ENCODE data around the gene COX14.

COX14 gene

GRCh38 chr12:50102646-50103309, 9.3 kb upstream of the COX14 start:
- peak overlapping the region; percentile 6; the same call in 1 of the 2 replicates for H3K27ac ChIP-seq (ENCODE audit: low read length)
- no peaks in the 10 kb centered on the region for H3K9me3 ChIP-seq (ENCODE audit: insufficient read depth, low read length)
- H3K9ac ChIP-seq (ENCODE audit: low read length) = peak overlapping the region; percentile 19; the same call in 1 of the 2 replicates
- H3K36me3 ChIP-seq (replicated peaks; ENCODE audit: low read depth, low read length) = peaks cover 27% of the 10 kb centered on the region
- no peak overlapping the region for H3K4me3 ChIP-seq (ENCODE audit: low read length)
- no peak overlapping the region for H2AFZ ChIP-seq (ENCODE audit: low read depth, low read length)
- peaks cover 20% of the 10 kb centered on the region for H3K4me1 ChIP-seq (ENCODE audit: low read length)
- no peaks in the 10 kb centered on the region for H3K79me2 ChIP-seq (ENCODE audit: low read length)
- H3K4me2 ChIP-seq (ENCODE audit: low read length) = 0 out of 2 replicates have a peak overlapping the region, but pooled peaks have one; percentile 12
- no peaks in the 10 kb centered on the region for H4K20me1 ChIP-seq (ENCODE audit: insufficient read depth, low read length)
- no peaks in the 10 kb centered on the region for H3K27me3 ChIP-seq (ENCODE audit: low read depth, low read length)
- TF ChIP-seq EZH2phosphoT487 (IDR thresholded peaks at IDR 0.05; ENCODE audit: low read depth) = no peak
- TF ChIP-seq CTCF (IDR thresholded peaks at IDR 0.05; ENCODE audit: low read depth, low read length) = no peak

- Histone ChIP-seq H3K9me3 (ENCODE audit: insufficient read depth, low read length) (no peaks in the 10 kb centered on the region), H4K20me1 (ENCODE audit: insufficient read depth, low read length) (no peaks in the 10 kb centered on the region), H3K4me3 (ENCODE audit: low read length) (no peak overlapping the region), H3K36me3 (replicated peaks; ENCODE audit: low read depth, low read length) (peaks cover 22% of the 10 kb centered on the region), H3K27ac (ENCODE audit: low read length) (0 out of 2 replicates have a peak overlapping the region, but pooled peaks have one; percentile 6), H3K9ac (ENCODE audit: low read length) (peak overlapping the region; percentile 19; the same call in 1 of the 2 replicates), H3K27me3 (ENCODE audit: low read depth, low read length) (no peaks in the 10 kb centered on the region), H3K4me1 (ENCODE audit: low read length) (peaks cover 20% of the 10 kb centered on the region), H3K4me2 (ENCODE audit: low read length) (0 out of 2 replicates have a peak overlapping the region, but pooled peaks have one; percentile 12), H2AFZ (ENCODE audit: low read depth, low read length) (no peak overlapping the region), H3K79me2 (ENCODE audit: low read length) (no peaks in the 10 kb centered on the region)
- TF ChIP-seq EZH2phosphoT487 (IDR thresholded peaks at IDR 0.05; ENCODE audit: low read depth) = no peak
- TF ChIP-seq CTCF (IDR thresholded peaks at IDR 0.05; ENCODE audit: low read depth, low read length) = no peak
Measured at GRCh38 chr12:50103351-50103750, 8.7 kb upstream of the COX14 start.

- Histone ChIP-seq H3K9me3 (ENCODE audit: insufficient read depth, low read length) (no peaks in the 10 kb centered on the region), H3K79me2 (ENCODE audit: low read length) (no peaks in the 10 kb centered on the region), H3K9ac (ENCODE audit: low read length) (peak within 1 kb of the TSS; percentile 19; the same call in 1 of the 2 replicates), H3K4me2 (ENCODE audit: low read length) (0 out of 2 replicates have a peak within 1 kb of the TSS, but pooled peaks have one; percentile 12), H3K36me3 (replicated peaks; ENCODE audit: low read depth, low read length) (peaks cover 18% of the 10 kb centered on the region), H3K27me3 (ENCODE audit: low read depth, low read length) (no peaks in the 10 kb centered on the region), H2AFZ (ENCODE audit: low read depth, low read length) (no peak within 1 kb of the TSS), H3K4me1 (ENCODE audit: low read length) (peaks cover 20% of the 10 kb centered on the region), H4K20me1 (ENCODE audit: insufficient read depth, low read length) (no peaks in the 10 kb centered on the region), H3K4me3 (ENCODE audit: low read length) (no peak within 1 kb of the TSS), H3K27ac (ENCODE audit: low read length) (0 out of 2 replicates have a peak within 1 kb of the TSS, but pooled peaks have one; percentile 6)
- TF ChIP-seq EZH2phosphoT487 (IDR thresholded peaks at IDR 0.05; ENCODE audit: low read depth) (no peak), CTCF (IDR thresholded peaks at IDR 0.05; ENCODE audit: low read depth, low read length) (no peak)
Measured at GRCh38 chr12:50103767-50104321, 8.2 kb upstream of the COX14 start, which contains the start of gene GPD1. Gene GPD1 (plus strand): TSS chr12:50104008. CDS start chr12:50104051, 43 bp downstream.

Measured in OCI-LY3 (cell line).